Spleen (tissue), 7 donors: ENCODE data around the gene ITIH2.

Experiments
- POLR2A ChIP-seq, 3 donors: fragments of 450-650 bp; IDR thresholded peaks; one replicate each; pipeline ENCODE4 v1.5.1; 2017; ENCODE audit warnings: antibody characterized with exemption in 3 of 3, mild to moderate bottlenecking in 1 of 3
- POLR2AphosphoS5 ChIP-seq, 3 donors: sonication (generic); formaldehyde crosslinking; IDR thresholded peaks; one replicate each; pipeline ENCODE4 v1.5.1; 2017; ENCODE audit warnings: antibody characterized with exemption in 3 of 3
- TF ChIP-seq, protein P1 (sequence below), 11 experiments: fragments of 200-600 bp in 7 of 11; fragments of 450-650 bp in 4 of 11; sonication (generic) in 4 of 11; IDR thresholded peaks in 8 of 11; conservative IDR thresholded peaks in 3 of 11; 1 replicate in 7 of 11; 2 replicates in 4 of 11; pipeline versions ENCODE4 v1.4.0 to v1.8.0; 2016 to 2021; ENCODE audit warnings: antibody characterized with exemption in 11 of 11, inconsistent platforms in 4 of 11, mild to moderate bottlenecking in 1 of 11
- donor health status: DM: no; HTN: no; CAD: no; lungs with moderate emphysema.
- donor health status: DM: no; HTN: no; CAD: no.
- donor health status: DM: no; HTN: no; CAD: no.

GRCh38 chr10:7703140-7703539 is at the start of gene ITIH2:
- no peak for TF ChIP-seq POLR2AphosphoS5 (IDR thresholded peaks at IDR 0.05)
- no peak for TF ChIP-seq POLR2A (IDR thresholded peaks at IDR 0.05)
- TF ChIP-seq, protein P1, sequence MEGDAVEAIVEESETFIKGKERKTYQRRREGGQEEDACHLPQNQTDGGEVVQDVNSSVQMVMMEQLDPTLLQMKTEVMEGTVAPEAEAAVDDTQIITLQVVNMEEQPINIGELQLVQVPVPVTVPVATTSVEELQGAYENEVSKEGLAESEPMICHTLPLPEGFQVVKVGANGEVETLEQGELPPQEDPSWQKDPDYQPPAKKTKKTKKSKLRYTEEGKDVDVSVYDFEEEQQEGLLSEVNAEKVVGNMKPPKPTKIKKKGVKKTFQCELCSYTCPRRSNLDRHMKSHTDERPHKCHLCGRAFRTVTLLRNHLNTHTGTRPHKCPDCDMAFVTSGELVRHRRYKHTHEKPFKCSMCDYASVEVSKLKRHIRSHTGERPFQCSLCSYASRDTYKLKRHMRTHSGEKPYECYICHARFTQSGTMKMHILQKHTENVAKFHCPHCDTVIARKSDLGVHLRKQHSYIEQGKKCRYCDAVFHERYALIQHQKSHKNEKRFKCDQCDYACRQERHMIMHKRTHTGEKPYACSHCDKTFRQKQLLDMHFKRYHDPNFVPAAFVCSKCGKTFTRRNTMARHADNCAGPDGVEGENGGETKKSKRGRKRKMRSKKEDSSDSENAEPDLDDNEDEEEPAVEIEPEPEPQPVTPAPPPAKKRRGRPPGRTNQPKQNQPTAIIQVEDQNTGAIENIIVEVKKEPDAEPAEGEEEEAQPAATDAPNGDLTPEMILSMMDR (IDR thresholded peaks at IDR 0.05 in 8 of 11, conservative IDR thresholded peaks at IDR 0.05 in 3 of 11): no peak
